Right hindlimb (tissue), 1 donor: ENCODE measurements around the gene B3GNT2.
A peak's percentile ranks its signal among the peaks of the same experiment; 100 is the strongest.
"Not testable (repeated sequence)": the region's sequence is repeated elsewhere in the genome, so short reads cannot be mapped to it uniquely, and the experiment has no call there.

ENCODE experiments used
- DNase-seq: peaks from one replicate; pipeline ENCODE4 v3.0.0-alpha.2; 2018

B3GNT2 gene

DNA sequence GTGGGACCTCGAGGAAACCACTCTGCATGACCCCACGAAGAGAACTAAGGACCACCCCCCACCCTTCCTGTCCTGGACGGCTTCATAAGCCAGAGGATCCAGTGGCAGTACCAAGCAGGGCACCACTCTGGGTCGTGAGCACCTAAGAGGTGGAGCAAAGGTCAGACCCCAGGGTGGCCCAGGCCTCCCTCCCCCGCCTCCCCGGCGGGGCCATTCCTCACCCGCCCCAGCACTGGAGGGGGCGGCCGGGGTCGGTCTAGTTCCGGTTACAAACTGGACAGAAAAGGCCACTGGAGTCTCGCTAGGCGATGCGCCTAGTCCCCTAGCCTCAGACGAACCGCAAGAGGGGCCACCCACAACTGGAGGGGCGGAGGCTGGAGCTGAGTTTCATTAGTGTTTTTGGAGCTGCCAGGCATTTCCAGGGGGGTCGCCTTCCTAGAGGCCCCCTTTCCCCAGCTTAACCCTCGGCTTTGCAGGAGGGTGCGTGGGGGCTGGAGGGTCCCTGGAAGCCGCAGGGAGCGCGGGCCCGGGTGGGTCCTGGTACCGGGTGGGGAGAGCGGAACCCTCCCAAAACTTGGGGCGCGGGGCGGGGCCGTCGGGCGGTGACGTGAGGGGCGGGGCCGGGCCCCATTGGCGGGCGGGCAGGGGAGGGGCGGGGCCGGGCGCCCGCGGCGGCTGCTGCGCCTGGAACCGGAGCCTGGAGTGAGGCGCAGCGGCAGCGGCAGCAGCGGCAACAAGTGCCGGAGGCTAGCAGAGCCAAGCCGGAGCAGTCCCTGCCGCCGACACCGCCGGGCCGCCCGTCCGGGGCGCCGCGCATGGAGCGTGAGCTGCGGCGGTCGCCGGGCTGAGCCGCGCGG lies at the start of gene B3GNT2:
B3GNT2 (plus strand) TSS at position 695 of the 857 bp plus-strand sequence. CDS start 26,106 bp downstream, outside the sequence.
- peak; percentile 88 for DNase-seq

GRCh38 chr2:62146790-62147189 lies 49.1 kb upstream of the B3GNT2 start:
- not testable (repeated sequence) for DNase-seq

DNA sequence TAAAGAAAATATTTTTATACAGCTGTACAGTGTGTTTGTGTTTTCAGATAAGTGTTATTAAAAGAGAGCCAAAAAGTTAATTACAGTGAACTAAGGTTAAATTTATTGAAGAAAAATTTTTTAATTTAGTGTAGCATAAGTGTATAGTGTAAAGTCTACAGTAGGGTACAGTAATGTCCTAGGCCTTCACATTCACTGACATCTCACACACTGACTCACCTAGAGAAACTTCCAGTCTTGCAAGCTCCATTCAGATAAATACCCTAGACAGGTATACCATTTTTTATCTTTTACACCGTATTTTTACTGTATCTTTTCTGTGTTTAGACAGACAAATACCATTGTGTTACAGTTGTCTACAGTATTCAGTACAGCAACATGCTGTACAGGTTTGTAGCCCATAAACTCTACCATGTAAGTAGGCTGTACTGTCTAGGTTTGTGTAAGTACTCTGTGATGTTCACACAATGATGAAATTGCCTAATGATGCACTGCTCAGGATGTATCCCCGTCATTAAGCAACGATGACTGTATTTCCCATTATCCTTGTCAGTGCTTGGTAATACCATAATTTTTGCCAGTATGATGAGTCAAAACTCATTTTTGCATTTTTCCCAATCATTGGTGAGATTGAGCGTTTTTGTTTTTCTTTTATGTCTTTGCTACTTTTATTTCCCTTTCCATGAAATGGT lies 48.2 kb upstream of the B3GNT2 start:
- no peak for DNase-seq

DNA sequence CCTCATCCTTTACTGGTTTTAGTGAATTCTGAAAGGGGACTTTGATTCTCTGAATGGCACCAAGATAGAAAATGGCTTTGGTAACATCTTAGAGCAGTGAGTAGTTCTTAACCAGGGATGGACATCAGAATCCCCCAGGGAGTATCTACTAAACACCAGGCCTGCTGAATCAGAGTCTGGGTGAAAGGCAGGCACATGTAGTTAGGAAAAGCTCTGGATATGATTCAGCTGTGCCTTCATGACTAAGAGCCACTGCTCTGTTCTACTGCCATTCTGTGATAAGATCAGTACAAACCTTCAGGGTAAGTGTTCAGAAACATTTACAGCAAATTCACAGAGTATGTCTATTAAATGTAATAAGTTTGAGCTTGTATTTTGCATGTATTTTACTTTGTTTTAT lies 46.2 kb upstream of the B3GNT2 start:
- DNase-seq, result no peak

- no peak for DNase-seq
These were observed 45.2 kb upstream of the B3GNT2 start for GRCh38 chr2:62150597-62151305.

- no peak for DNase-seq
These were observed 44.6 kb upstream of the B3GNT2 start for GRCh38 chr2:62151306-62151638.

GRCh38 chr2:62152000-62152399 lies 43.9 kb upstream of the B3GNT2 start:
- no peak for DNase-seq

GRCh38 chr2:62156861-62157496 lies 38.9 kb upstream of the B3GNT2 start:
- no peak for DNase-seq

DNA sequence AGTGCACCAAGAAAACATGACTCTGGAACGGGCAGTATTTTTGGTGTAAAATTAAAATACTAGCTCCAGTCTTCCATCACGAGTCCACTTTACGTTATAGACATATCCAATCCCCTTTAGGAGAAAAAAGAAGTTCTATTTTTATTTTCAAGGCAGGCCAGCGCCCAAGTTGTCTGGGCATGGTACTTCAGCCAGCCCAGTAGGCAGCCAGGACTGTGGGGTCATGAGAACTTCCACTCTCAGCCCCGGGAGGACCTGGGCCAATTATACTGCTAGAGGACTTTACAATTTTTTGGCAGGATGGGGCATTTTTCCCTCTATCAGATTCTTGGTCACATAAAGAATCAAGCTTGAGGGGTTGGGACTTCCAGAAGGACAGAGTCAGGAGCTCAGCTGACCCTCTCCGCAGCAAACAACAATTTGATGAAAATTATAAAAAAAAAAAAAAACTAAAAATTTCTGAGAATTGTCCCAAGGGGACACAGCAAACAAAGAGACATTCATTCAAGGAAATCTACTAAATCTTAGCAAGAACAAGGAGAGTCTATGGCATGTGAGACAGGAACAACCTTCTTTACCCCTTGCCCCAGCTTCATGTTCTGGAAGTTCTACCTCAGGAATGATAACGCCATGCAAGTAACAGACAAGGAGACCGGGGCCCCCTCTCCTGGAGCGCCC lies 37.3 kb upstream of the B3GNT2 start:
- no peak for DNase-seq

DNA sequence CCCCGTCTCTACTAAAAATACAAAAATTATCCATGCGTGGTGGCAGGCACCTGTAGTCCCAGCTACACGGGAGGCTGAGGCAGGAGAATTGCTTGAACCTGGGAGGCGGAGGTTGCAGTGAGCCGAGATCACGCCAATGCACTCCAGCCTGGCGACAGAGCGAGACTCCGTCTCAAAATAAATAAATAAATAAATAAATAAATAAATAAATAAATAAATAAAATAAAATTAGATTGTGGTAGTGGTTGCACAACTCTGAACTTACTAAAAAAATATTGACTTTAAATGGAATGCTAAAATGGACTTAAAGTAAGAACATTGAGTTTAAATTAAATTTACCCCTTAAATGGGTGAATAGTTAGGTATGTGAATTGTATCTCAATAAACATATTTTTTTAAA lies 35.2 kb upstream of the B3GNT2 start:
- not testable (repeated sequence) for DNase-seq

DNA sequence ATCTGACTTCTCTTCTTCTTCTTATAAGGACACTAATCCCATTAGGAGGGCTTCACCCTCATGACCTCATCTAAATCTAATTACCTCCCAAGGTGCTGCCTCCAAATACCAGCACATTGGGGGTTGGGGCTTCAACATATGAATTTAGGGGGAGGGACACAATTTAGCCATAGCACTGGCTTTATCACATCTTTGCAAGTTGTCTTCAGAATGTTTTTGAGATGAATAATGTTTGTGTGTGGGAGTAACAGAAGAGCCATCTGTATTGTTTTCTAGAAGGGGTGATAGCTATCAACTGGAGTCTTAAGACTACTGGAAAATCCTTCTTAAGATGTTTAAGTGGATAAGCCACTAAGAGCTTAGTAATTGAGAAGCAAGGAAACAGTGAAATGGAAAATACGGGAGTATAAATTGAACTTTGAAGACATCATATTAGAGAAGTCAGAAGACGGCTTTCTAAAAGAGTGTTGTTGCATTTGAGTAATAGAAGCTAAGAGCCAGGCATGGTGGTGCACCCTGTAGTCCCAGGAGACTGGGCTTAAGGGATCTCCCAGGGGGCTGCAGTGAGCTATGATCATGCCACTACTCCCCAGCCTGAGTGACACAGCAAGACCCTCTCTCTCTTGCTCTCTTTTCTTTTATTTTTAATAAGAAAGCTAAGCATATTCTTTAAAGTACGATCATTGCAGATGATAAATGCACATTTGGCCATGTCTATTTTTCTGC lies 32.6 kb upstream of the B3GNT2 start:
- no peak for DNase-seq

DNA sequence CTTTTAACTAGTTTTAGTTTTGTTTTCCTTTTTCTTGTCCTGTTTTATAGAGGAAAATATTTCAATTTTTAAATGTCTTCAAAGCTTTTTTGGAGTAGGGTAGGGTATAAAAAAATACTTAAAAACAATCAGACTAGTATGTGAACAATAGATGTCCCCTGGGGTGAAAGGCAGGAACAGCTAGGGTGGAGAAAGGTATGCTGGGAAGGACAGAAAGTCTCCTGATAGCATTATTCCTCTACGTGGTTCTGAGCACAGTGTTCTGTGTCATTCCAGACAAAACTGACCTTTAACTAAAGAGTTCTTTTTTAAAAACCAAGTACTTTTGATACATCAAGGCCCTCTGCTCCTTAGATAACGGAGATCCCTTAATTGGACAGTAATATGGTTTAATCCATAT lies 32.1 kb upstream of the B3GNT2 start:
- DNase-seq, result no peak

GRCh38 chr2:62175728-62176127 lies 20.2 kb upstream of the B3GNT2 start:
- DNase-seq, result peak; percentile 29

- DNase-seq, result no peak
These were observed 19.1 kb upstream of the B3GNT2 start for GRCh38 chr2:62176801-62177200.

- no peak for DNase-seq
These were observed 18.4 kb upstream of the B3GNT2 start for GRCh38 chr2:62177392-62178049.

- peak; percentile 69 for DNase-seq
These were observed 17.1 kb upstream of the B3GNT2 start for GRCh38 chr2:62178741-62179271.

GRCh38 chr2:62180975-62181374 lies 14.9 kb upstream of the B3GNT2 start:
- DNase-seq, result no peak

DNA sequence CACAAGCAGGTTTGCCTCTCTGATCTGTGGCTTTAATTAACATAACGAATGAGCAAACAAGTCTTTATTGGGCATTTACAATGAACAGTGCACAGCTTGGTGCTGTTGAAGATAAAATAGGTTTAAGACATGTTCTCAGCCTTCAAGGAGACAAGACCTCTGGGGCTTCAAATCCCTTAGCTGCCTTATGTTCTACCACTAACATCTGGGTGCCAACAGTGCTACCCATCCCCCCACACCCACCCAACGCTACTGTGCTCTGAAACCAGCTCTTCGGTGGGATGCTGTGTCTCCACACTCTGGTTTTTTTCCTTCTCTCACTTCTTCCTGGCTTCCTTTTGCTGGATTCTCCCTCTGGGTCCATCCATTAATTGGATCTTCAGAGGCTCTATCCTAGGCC lies 14.1 kb upstream of the B3GNT2 start:
- no peak for DNase-seq

DNA sequence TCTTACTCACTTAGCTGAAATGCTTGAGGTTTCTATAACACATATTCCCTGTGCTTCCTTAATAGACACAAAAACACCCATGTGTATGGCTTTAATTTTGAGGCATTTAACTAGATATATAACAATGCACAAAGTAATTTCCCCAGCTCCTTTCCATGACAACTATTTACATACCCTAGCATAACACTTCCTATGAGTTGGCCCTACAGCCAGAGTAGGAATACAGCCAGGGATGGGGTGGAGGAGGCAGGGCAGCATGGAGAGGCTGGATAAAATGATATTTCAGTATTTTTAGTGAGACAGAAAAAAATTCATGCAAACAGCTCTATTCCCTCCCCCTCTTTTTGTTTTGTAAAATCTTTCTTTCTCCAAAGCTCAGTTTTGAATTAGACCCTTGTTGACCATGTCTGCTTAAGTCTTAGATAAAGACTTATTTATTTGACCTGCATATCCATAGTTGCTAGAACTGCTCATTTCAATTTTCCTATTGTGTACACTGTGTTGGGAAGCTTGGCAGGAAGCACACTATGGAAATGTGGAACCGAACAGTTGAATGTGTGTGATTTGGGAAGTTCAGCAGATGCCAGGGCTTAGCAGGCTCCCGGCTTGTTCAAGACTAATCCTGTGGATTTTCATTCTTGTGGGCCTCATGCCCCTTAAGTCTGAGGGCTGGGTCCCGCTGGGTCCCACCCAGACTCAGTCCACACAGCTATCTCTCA lies 11.2 kb upstream of the B3GNT2 start:
- DNase-seq, result no peak

- no peak for DNase-seq
These were observed 10.3 kb upstream of the B3GNT2 start for GRCh38 chr2:62185475-62186155.
